NT2/D1 (cell line): Measurements from ENCODE around the gene CROCC.

Experiments
- SUZ12 ChIP-seq: IDR thresholded peaks from 2 replicates; pipeline ENCODE4 v1.6.1; 2011; ENCODE audit not compliant: insufficient read length, insufficient read depth; ENCODE audit errors: extremely low read depth
- YY1 ChIP-seq: IDR thresholded peaks from 2 replicates; pipeline ENCODE4 v1.6.1; 2011; ENCODE audit not compliant: insufficient read length, insufficient read depth
- ZNF274 ChIP-seq: IDR thresholded peaks from 2 replicates; pipeline ENCODE4 v1.6.1; 2011; ENCODE audit warnings: mild to moderate bottlenecking, low read depth, low read length

- TF ChIP-seq YY1: no peak
- no peak for TF ChIP-seq SUZ12
- no peak for TF ChIP-seq ZNF274
These were observed 55.2 kb downstream of the CROCC start for GRCh38 chr1:16976966-16977365.
